Mammary epithelial cell (primary cell): ENCODE data around the gene PKD1.

Source experiments
- EZH2 ChIP-seq: IDR thresholded peaks from 2 replicates; pipeline ENCODE4 v1.6.1; 2012; ENCODE audit warnings: low read length, inconsistent platforms, borderline replicate concordance
- TF ChIP-seq, protein P1 (sequence below), 2 donors: IDR thresholded peaks in 1 of 2; conservative IDR thresholded peaks in 1 of 2; 2 replicates each; pipeline ENCODE4 v1.5.1; 2011 to 2012; ENCODE audit warnings: inconsistent platforms in 2 of 2, low read length in 2 of 2, mild to moderate bottlenecking in 2 of 2, control low read depth in 1 of 2, low read depth in 1 of 2; ENCODE audit not compliant: insufficient read depth in 1 of 2; ENCODE audit errors: extremely low read depth in 1 of 2

DNA sequence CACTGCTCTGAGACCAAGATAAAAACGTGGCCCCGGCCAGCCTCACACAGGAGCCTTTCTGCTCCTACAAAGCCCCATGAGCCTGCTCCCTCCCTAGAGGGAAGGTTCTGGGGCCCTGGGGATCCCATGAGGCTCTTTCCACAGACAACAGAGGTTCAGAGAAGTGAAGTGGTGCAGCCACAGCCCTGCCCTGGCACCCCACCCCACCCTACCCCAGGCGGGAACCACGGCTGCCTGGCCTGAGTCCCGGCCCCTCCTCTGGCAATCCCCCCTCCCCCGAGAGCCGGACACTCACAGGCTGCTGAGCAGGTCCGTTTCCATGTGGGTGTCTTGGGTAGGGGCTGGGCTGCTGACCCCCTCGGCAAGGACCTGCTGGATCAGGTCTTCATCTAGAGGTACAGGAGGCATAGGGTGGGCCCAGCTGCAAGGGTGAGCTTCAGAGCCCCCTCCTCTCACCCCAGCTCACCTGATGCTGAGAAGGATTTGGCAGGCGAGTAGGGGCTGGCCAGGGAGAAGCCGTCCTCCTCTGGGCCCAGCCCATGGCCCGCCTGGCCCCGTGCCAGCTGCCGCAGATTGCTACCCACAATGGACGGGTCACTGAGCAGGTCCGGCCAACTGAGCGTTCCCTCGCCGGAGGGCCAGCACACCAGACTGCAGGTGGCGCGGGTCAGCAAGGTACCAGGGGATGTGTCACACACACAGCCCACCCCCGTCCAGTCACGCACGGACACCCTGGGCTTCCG lies 38.7 kb downstream of the PKD1 start:
- TF ChIP-seq, protein P1, sequence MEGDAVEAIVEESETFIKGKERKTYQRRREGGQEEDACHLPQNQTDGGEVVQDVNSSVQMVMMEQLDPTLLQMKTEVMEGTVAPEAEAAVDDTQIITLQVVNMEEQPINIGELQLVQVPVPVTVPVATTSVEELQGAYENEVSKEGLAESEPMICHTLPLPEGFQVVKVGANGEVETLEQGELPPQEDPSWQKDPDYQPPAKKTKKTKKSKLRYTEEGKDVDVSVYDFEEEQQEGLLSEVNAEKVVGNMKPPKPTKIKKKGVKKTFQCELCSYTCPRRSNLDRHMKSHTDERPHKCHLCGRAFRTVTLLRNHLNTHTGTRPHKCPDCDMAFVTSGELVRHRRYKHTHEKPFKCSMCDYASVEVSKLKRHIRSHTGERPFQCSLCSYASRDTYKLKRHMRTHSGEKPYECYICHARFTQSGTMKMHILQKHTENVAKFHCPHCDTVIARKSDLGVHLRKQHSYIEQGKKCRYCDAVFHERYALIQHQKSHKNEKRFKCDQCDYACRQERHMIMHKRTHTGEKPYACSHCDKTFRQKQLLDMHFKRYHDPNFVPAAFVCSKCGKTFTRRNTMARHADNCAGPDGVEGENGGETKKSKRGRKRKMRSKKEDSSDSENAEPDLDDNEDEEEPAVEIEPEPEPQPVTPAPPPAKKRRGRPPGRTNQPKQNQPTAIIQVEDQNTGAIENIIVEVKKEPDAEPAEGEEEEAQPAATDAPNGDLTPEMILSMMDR (conservative IDR thresholded peaks at IDR 0.05 in 1 of 2, IDR thresholded peaks at IDR 0.05 in 1 of 2; ENCODE audit: extremely low read depth in 1 of 2, insufficient read depth in 1 of 2, low read depth in 1 of 2, low read length in 2 of 2), result no peak
- TF ChIP-seq EZH2, result no peak
